HEK293 (cell line): ENCODE results near the gene SUPT3H.

Experiments used
- SALL2 ChIP-seq: fragments of 450-650 bp; formaldehyde crosslinking; IDR thresholded peaks from 2 replicates; pipeline ENCODE4 v1.5.0; 2017; ENCODE audit warnings: missing biosample characterization, mild to moderate bottlenecking, missing genetic modification characterization, borderline replicate concordance
- SCRT1 ChIP-seq: fragments of 450-650 bp; formaldehyde crosslinking; IDR thresholded peaks from 2 replicates; pipeline ENCODE4 v1.5.1; 2016; ENCODE audit warnings: missing biosample characterization, missing genetic modification characterization, borderline replicate concordance
- SETDB1 ChIP-seq: IDR thresholded peaks from one replicate; pipeline ENCODE4 v1.6.1; 2017; ENCODE audit warnings: mild to moderate bottlenecking, low read length, moderate library complexity, mixed read lengths; ENCODE audit not compliant: insufficient read length
- YY1 ChIP-seq: fragments of 450-650 bp; formaldehyde crosslinking; IDR thresholded peaks from 2 replicates; pipeline ENCODE4 v1.5.1; 2018; ENCODE audit warnings: missing biosample characterization, missing genetic modification characterization
- ZBTB17 ChIP-seq: fragments of 450-650 bp; formaldehyde crosslinking; IDR thresholded peaks from 2 replicates; pipeline ENCODE4 v1.5.1; 2016; ENCODE audit warnings: missing biosample characterization, missing genetic modification characterization
- ZBTB20 ChIP-seq: fragments of 450-650 bp; formaldehyde crosslinking; IDR thresholded peaks from 2 replicates; pipeline ENCODE4 v1.5.1; 2016; ENCODE audit warnings: missing biosample characterization, missing genetic modification characterization
- ZBTB21 ChIP-seq: fragments of 450-650 bp; formaldehyde crosslinking; IDR thresholded peaks from 2 replicates; pipeline ENCODE4 v1.5.1; 2017; ENCODE audit warnings: missing biosample characterization, missing genetic modification characterization
- ZNF121 ChIP-seq: fragments of 450-650 bp; formaldehyde crosslinking; IDR thresholded peaks from 2 replicates; pipeline ENCODE4 v1.5.1; 2016; ENCODE audit warnings: missing biosample characterization, missing genetic modification characterization
- ZNF140 ChIP-seq: fragments of 450-650 bp; formaldehyde crosslinking; IDR thresholded peaks from 2 replicates; pipeline ENCODE4 v1.5.1; 2016; ENCODE audit warnings: missing biosample characterization, missing genetic modification characterization
- ZNF148 ChIP-seq: fragments of 450-650 bp; formaldehyde crosslinking; IDR thresholded peaks from 2 replicates; pipeline ENCODE4 v1.5.0; 2017; ENCODE audit warnings: missing biosample characterization, missing genetic modification characterization, borderline replicate concordance
- ZNF16 ChIP-seq: fragments of 450-650 bp; formaldehyde crosslinking; IDR thresholded peaks from 2 replicates; pipeline ENCODE4 v1.5.1; 2016; ENCODE audit warnings: low read depth, missing biosample characterization, missing genetic modification characterization
- ZNF221 ChIP-seq: fragments of 450-650 bp; formaldehyde crosslinking; IDR thresholded peaks from 2 replicates; pipeline ENCODE4 v1.5.1; 2017; ENCODE audit warnings: missing biosample characterization, missing genetic modification characterization, borderline replicate concordance
- ZNF274 ChIP-seq, 2 experiments: fragments of 200-500 bp in 1 of 2; fragments of 450-650 bp in 1 of 2; sonication (Bioruptor generic) in 1 of 2; formaldehyde crosslinking in 1 of 2; IDR thresholded peaks; 2 replicates each; pipeline versions ENCODE4 v1.5.1 to v1.6.1; 2014 to 2016; ENCODE audit warnings: borderline replicate concordance in 1 of 2, inconsistent platforms in 1 of 2, low read length in 1 of 2, missing biosample characterization in 1 of 2, missing genetic modification characterization in 1 of 2
- ZNF311 ChIP-seq: fragments of 450-650 bp; formaldehyde crosslinking; IDR thresholded peaks from 2 replicates; pipeline ENCODE4 v1.5.1; 2017; ENCODE audit warnings: missing biosample characterization, missing genetic modification characterization, borderline replicate concordance
- ZNF324 ChIP-seq: fragments of 450-650 bp; formaldehyde crosslinking; IDR thresholded peaks from 2 replicates; pipeline ENCODE4 v1.5.1; 2016; ENCODE audit warnings: missing biosample characterization, missing genetic modification characterization
- ZNF501 ChIP-seq: fragments of 450-650 bp; formaldehyde crosslinking; IDR thresholded peaks from 2 replicates; pipeline ENCODE4 v1.5.1; 2016; ENCODE audit warnings: missing biosample characterization, missing genetic modification characterization
- ZNF513 ChIP-seq: fragments of 450-650 bp; IDR thresholded peaks from 2 replicates; pipeline ENCODE4 v1.5.1; 2018; ENCODE audit warnings: missing biosample characterization, missing genetic modification characterization
- ZNF518A ChIP-seq: fragments of 450-650 bp; formaldehyde crosslinking; conservative IDR thresholded peaks from 2 replicates; pipeline ENCODE4 v1.5.1; 2016; ENCODE audit warnings: low read depth, missing biosample characterization, missing genetic modification characterization
- ZNF549 ChIP-seq: fragments of 450-650 bp; IDR thresholded peaks from 2 replicates; pipeline ENCODE4 v1.5.1; 2018; ENCODE audit warnings: missing biosample characterization, missing genetic modification characterization, mild to moderate bottlenecking, inconsistent platforms, moderate library complexity
- ZNF585B ChIP-seq: fragments of 450-650 bp; formaldehyde crosslinking; IDR thresholded peaks from 2 replicates; pipeline ENCODE4 v1.5.1; 2016; ENCODE audit warnings: missing biosample characterization, missing genetic modification characterization
- ZNF621 ChIP-seq: fragments of 450-650 bp; formaldehyde crosslinking; IDR thresholded peaks from 2 replicates; pipeline ENCODE4 v1.5.1; 2017; ENCODE audit warnings: missing biosample characterization, missing genetic modification characterization
- ZNF76 ChIP-seq: fragments of 450-650 bp; formaldehyde crosslinking; IDR thresholded peaks from 2 replicates; pipeline ENCODE4; 2016; ENCODE audit warnings: low read depth, missing biosample characterization, missing genetic modification characterization, borderline replicate concordance
- ZXDB ChIP-seq: fragments of 450-650 bp; formaldehyde crosslinking; IDR thresholded peaks from 2 replicates; pipeline ENCODE4 v1.5.1; 2016; ENCODE audit warnings: missing biosample characterization, missing genetic modification characterization
- TF ChIP-seq, protein P1 (sequence below): fragments of 450-650 bp; formaldehyde crosslinking; IDR thresholded peaks from 2 replicates; pipeline ENCODE4 v1.5.1; 2017; ENCODE audit warnings: missing biosample characterization, mild to moderate bottlenecking, missing genetic modification characterization, moderate library complexity
- TF ChIP-seq, protein P2 (sequence below): fragments of 450-650 bp; formaldehyde crosslinking; IDR thresholded peaks from 2 replicates; pipeline ENCODE4 v1.5.1; 2016; ENCODE audit warnings: missing biosample characterization, missing genetic modification characterization

SUPT3H gene

DNA sequence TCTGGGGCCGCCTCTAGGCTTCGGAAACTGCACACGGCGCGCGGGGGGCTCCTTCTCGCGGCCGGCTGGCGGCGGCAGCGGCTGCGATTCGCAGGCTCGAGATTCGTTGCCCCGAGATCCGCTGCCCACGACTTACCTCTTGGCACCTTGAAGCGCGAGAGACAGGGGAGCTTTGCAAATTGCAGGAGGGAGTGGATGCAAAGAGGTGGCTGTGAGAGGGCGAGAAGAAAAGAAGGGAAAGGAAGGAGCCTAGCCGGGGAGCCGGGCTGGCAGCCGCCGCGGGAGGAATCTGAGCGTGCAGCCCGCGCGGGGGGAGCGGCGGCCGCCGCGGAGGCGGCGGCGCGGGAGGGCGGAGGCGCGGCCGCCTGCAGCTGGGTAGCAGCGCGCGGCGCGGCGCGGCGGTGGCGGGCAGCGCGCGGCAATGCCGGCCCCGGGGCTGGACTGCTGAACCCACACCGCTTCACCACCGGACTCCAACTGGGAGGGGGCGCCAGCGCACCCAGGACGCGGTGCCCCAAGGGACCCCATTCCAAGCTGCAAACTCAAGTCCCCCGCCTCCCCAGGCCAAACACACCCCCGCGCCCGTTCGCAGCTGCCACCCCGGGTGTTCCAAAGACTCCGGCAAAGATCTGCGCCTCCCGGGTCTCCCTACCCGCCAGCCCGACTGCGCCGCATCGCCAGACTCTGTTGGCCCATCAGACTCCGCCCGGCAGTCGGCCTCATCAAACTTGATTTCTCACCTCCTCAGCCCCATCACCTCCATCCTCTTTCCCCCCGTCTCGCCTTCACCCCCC lies 44.2 kb upstream of the SUPT3H start (continued):
- TF ChIP-seq ZNF274 (IDR thresholded peaks at IDR 0.05; ENCODE audit: low read length) (no peak), ZNF274 (tag by site-specific recombination; IDR thresholded peaks at IDR 0.05; ENCODE audit: borderline replicate concordance) (no peak), ZNF76 (tag by site-specific recombination) (0 out of 2 replicates have a peak, but pooled peaks have one; percentile 35), ZNF585B (tag by site-specific recombination) (no peak), ZNF311 (tag by site-specific recombination) (no peak), ZXDB (no peak; the same call in 1 of the 2 replicates), YY1 (tag by site-specific recombination) (no peak), SALL2 (no peak), ZNF221 (no peak), ZNF16 (tag by site-specific recombination) (no peak), ZNF621 (tag by site-specific recombination) (no peak), ZNF549 (tag by site-specific recombination) (no peak), ZNF518A (no peak), ZNF121 (tag by site-specific recombination) (no peak), ZNF148 (no peak), ZNF140 (tag by site-specific recombination) (no peak), SCRT1 (tag by site-specific recombination) (no peak), SETDB1 (no peak), ZBTB21 (no peak), ZNF324 (tag by site-specific recombination) (peak; percentile 40; the same call in 1 of the 2 replicates), ZNF501 (tag by site-specific recombination) (peak; percentile 22; the same call in 1 of the 2 replicates), ZBTB17 (tag by site-specific recombination) (peak; percentile 47; the same call in 1 of the 2 replicates), ZNF513 (tag by site-specific recombination) (no peak), ZBTB20 (tag by site-specific recombination) (peak; percentile 40; the same call in 1 of the 2 replicates)
- TF ChIP-seq, protein P1, sequence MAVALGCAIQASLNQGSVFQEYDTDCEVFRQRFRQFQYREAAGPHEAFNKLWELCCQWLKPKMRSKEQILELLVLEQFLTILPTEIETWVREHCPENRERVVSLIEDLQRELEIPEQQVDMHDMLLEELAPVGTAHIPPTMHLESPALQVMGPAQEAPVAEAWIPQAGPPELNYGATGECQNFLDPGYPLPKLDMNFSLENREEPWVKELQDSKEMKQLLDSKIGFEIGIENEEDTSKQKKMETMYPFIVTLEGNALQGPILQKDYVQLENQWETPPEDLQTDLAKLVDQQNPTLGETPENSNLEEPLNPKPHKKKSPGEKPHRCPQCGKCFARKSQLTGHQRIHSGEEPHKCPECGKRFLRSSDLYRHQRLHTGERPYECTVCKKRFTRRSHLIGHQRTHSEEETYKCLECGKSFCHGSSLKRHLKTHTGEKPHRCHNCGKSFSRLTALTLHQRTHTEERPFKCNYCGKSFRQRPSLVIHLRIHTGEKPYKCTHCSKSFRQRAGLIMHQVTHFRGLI (tag by site-specific recombination) = peak; percentile 45; the same call in 1 of the 2 replicates
- TF ChIP-seq, protein P2, sequence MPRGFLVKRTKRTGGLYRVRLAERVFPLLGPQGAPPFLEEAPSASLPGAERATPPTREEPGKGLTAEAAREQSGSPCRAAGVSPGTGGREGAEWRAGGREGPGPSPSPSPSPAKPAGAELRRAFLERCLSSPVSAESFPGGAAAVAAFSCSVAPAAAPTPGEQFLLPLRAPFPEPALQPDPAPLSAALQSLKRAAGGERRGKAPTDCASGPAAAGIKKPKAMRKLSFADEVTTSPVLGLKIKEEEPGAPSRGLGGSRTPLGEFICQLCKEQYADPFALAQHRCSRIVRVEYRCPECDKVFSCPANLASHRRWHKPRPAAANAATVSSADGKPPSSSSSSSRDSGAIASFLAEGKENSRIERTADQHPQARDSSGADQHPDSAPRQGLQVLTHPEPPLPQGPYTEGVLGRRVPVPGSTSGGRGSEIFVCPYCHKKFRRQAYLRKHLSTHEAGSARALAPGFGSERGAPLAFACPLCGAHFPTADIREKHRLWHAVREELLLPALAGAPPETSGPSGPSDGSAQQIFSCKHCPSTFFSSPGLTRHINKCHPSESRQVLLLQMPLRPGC (tag by site-specific recombination) = no peak
